ENCODE results near the gene AFF1.
"Not testable (repeated sequence)": the region's sequence is repeated elsewhere in the genome, so short reads cannot be mapped to it uniquely, and the experiment has no call there.

Gene AFF1

DNA sequence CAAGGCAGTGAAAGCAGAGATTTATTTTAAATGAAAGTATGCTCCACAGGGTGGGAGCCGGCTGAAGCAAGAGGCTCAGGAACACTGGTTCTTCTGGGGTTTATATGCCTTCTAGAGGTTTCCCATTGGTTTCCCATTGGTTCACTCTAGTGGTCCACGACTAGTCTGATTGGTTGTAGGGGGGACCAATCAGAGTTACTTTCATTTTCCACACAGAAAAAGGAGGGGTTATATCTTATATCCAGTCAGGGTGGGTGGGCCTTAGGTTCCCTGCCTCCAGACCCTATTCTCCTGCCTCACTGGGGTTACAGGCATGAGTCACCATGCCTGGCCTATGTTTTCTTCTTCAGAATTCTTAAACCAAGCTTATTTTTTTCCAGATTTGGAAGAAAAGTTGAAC lies 184.0 kb downstream of the AFF1 start:
- DNase-seq = no peak

DNA sequence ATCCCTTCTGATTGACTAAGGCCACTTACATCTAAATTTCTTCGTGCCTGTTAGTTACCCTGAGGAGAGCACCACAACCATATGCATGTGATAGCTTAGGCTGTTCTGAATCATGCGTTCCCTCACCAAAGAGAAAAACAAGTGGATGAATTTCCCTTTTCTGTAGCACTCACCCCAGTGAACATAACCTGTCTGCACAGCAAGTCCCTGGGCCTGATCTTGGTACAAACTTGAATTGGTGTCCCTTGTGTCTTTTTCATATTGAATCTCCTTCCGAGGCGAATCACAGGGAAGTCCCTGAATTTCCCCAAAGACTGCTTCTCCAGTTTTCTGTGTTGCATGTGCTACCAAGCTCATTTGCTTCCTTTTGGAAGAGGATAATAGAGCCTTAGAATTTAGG lies 185.2 kb downstream of the AFF1 start:
- no peak for DNase-seq

DNA sequence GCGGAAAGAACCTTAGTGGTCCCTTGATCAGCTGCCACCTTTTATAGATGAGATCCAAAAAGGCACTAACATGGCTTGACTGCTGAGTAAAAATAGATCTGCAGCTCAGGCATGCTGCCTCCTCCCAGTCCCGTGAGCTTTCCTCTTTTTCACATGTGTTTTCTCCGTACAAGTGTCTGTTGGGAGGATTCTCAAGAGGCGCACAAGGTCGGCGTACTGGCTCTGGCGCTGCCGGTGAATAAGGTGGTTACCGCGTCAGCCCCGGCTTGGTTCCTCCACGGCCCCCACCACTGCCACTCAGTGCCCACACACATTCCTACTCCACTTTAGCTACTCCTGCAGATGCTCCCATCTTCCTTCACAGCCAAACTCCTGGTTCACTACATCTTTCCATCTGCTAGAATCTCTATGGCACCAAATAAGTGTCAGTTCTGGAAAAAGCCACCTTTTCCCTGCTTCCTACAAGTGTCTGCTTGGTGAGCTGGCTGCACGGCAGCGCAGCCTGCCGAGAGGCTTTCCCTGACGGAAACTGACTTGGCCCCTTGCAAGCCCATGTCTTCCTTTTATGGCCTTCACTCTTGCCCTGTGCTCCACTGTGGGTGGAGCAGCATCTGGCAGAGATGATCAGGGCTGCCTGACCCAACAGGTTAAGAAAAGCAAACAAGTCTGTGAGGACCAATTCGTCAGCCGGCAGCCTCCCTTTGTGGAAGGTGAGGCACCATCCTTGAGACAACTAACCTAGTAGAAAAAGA lies 185.8 kb downstream of the AFF1 start:
- DNase-seq = no peak

DNA sequence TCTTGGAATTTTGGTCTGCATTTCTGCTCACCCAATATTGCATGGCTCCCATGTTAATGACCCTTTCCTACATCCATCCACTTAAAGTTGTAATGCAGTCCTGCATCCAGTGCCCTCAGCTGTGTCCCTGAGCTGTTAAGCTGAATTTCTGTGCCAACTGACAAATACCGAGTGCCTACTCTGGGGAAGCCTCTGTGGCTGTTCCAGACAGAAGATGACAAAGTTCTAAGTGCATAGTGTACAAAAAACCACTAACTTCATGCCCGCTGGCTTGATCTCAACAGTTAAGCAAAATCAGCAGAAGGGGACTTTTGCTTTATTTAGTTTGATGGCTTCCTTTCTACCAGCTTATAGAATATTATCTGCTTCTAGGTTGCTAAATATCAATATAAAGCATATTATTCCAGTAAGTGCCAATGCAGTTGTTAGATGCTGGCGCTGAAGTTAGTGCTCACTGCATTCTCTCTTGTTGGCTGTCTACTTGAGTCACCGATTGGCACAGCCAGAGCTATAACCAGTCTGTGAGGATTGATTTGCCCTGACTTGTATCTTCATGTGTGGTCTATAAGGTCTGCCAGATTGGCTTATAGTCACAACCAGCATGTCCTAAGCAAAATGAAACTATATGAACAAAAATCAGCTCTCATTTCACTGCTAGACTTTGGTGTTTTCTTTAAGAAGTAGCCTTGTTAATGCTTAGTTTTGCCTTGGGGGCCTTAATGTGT lies 186.7 kb downstream of the AFF1 start:
- no peak for DNase-seq

DNA sequence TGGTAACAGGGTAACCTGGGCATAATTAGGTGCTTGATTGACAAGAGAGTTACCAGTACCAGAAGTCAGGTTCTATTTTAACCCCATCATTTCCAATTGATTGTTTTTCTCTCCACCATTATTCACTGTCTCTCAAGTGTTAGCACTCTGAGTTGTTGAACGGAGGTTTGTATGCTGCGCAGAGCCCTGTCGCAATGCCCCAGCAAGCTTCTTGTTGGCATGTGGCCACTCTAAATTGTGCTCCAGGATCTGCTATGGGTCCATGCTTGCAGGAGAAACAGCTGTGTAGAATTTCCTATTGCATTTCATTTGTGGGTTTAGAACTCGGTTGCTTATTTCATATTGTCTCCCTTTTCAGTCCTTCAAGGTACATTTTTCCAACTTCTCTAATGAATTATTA lies 187.4 kb downstream of the AFF1 start:
- DNase-seq = no peak

DNA sequence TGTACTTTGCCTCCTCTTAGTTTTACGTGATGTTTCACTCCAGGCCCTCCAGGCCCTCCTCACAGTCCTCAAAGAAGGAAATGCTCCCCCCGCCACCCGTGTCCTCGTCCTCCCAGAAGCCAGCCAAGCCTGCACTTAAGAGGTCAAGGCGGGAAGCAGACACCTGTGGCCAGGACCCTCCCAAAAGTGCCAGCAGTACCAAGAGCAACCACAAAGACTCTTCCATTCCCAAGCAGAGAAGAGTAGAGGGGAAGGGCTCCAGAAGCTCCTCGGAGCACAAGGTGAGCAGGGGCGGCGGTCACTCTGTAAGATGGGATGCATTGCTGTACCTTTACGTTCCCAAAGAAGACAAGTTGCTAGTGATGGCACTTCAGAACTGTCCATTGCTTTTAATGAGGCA lies 191.2 kb downstream of the AFF1 start:
- no peak for DNase-seq

DNA sequence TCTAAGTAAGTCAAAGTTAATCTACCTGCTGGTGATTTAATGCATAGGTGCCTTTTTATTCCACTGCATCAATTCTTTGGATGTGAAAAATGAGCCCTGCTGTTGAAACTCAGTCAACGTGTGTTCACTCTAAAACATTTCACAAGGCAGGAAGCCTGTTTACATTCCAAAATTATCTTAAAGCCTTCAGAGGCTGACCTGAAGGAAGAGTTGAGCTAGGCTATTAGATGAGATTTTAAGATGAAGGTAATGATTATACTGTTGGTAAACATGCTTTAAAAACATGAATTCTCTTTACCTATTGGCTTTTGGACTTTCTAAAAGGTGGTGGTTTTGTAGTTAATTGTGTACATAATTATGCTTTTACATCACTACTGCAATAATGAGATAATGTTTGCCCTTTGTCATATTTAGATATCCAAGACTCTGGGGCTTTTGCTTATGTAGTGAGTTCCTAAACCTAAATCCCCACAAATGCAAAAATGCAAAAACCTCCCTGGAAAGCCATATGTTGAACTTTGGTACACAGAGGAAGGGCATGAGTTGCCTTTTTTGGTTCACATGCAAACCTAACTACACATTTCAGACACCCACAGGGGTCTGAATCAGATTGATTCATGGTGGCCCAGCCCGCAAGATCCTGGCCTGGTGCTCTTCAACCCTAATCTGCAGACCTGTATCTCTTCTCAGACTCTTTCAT lies 193.3 kb downstream of the AFF1 start:
- DNase-seq = no peak

DNA sequence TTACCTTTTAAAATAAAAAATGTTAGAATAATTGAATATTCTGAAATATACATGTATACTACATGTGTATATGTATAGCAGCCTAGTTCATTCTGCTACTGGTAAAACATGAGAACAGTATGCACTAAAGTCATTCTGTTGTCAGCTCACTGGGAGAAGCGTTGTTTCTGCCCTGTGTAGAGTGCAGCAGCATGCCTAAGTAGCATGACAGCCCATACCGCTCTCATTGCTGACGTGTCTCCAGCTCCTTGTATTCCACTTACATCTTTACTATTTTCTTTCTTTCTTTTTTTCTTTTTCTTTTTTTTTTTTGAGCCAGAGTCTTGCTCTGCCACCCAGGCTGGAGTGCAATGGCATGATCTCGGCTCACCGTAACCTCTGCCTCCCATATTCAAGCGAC lies 194.9 kb downstream of the AFF1 start:
- DNase-seq = no peak

DNA sequence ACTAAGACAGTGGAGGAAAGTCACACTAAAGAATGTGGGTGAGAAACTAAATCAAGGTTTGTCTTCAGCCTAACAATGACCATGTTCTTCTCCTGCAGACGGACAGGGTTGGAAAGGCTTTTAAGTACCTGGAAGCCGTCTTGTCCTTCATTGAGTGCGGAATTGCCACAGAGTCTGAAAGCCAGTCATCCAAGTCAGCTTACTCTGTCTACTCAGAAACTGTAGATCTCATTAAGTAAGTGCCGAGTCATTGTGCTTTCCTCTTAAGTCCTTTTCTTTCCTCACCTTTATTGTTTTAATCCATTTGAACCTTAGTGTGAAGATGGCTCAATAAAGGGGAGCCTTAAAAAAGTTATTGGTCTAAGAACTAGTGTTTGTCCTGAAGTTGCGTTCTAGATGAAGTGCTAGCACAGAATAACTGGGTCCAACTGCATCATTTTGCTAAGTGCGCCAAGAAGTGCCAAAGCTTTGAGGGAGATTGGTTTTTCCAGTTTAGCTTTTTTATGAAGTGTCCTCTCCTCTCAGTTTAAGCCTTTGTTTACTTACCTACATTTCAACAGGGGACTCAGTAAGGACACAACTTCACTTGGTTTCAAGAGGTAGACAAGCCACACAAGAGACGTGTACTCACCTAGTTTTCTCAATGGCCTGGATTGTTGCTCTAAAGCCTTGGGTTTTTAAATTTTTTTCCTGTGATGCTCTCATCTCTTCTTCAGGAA lies 196.3 kb downstream of the AFF1 start:
- no peak for DNase-seq

DNA sequence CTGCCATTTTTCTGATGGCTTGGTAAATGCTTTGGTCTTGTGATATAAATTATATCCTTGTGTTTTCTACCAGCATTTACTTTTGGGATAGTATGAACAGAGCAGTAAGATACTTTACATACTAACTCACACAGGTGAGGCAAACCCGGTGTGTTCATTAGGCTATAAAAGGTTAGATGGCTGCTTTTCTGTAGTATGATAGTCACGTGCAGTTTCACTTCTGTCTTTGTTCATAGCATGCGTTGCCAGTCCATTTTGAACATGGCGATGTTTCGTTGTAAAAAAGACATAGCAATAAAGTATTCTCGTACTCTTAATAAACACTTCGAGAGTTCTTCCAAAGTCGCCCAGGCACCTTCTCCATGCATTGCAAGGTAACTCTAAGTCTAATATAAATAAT lies 197.2 kb downstream of the AFF1 start:
- DNase-seq = no peak

DNA sequence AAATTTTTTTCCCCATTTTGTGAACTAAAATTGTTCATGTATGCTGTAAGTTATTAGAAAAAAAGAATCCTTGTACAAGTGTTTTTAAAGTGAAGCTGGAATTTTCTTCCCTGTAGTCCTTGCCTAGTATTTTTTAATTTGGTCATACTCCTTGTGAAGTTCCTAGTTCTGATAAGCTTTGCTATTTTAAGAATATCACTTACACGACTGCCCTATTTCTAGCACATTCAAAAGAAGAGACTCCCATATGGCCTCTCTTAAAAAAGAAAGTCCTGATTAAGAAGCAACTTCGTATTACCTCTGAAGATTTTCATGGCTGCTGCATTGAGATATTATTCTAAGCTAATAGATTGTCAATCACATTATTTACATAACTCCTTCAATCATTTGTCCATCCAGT lies 198.4 kb downstream of the AFF1 start:
- no peak for DNase-seq

DNA sequence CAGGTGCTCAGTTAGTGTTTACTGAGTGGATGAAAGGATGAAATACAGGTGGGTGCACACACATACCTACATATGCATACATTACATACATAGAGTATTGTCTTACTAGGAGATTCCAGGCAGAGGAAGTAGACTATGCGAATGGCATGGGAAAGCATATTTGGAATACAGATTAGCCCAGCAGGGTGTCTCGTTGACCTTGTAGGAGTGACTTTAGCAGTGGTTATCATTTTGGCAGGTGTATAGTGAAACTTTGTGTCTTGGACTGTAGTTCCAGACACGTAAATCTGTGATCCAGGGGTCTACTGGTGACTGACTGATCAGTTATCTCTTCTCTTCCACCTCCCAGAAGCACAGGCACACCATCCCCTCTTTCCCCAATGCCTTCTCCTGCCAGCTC lies 199.3 kb downstream of the AFF1 start:
- DNase-seq = no peak

DNA sequence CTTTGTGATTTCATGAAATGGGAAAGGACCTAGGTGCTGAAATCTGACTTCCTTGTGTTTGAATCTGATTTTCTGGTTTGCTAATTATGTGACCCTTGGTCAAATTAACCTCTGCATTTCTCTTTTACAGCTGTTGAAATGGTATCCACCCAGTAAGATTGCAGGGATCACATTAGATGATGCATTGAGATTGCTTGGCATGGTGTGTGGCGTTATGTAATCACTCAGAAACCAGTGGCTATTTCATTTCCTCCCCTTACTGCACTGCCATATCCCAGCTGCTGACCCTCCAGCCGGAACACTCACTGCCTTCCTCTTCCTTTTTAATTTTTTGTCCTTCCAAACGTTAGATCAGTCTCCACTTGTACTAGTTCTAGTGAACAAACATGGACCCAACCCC lies 206.6 kb downstream of the AFF1 start:
- DNase-seq = no peak

DNA sequence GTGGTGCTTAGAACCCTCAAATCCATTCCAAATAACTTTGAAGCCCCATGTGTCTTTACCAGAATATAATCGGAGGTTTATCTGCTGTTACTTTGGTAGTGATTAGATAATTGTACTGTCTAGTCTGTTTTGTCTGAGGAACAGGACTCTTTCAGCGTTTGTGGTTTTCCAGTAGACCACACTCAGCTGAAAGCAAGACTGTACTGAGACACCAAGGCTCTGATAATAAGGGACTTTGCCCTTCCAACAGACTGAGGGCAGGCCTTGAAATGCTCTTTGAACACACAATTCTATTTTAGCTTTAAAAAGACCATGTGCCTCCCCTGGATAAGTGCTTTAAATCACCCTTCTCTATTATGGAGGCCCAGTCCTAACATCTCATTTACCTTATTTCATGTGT lies 209.5 kb downstream of the AFF1 start:
- DNase-seq = no peak

DNA sequence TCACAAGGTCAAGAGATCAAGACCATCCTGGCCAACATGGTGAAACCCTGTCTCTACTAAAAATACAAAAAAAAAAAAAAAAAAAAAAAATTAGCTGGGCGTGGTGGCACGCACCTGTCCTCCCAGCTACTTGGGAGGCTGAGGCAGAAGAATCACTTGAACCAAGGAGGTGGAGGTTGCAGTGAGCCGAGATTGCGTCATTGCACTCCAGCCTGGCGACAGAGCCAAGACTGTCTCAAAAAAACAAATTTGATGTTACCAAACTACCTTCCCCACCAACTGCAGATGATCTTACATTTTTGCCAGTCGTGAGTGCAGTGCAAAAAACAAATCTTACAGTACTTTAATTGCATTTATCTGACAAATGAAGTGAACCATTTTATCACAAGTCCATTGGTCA lies 211.1 kb downstream of the AFF1 start:
- DNase-seq = not testable (repeated sequence)

DNA sequence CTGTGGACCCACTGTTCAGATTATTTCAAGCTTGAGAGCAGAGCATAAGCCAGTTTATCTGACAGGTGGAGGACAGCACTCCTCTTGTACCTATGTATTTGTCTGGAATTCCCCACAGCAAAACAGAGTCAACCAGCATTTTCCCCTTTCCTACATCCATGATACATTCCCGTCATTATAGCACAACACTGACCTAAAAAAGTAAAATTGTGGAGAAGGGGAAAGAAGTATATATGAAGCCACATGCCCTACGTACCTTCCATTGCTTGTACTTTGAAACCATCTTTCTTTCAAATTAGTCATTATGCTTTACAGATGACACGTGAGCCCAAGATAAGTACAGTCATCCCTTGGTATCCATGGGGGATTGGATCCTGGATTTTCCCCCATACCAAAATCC lies 212.3 kb downstream of the AFF1 start:
- DNase-seq = no peak

DNA sequence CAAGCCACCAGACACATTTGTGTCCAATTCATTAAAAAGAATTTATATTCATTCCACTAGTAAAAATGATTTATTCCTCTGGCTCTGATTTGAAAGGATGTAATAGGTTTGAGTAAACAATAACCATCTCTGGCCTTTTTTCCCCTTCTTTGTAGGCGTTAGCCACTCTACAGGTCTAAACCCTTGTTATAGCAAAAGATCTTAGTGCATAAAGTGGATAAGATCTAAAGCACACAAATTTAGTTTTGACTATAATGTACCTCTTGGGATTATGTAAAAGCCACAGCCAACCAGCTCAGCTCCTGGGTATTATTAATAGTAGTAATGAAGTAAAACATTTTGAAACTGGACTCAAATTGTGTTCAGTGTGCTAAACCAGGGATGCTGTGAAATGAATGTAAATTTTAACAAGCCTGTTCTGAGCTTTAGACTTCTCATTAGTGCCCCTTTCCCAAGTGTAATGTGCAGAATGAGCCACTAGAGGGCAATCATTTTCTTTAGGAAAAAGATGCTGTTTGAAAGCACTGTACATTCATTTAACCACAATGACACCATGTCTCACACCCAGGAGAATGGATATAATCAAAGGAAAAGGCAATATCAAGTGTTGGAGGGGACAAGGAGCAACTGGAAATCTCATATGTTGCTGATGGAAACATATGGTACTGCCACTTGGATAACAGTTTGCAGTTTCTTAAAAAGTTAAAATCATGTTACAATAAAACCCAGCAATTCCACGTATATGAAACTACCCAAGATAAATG lies 215.9 kb downstream of the AFF1 start:
- peak; percentile 10 for DNase-seq

DNA sequence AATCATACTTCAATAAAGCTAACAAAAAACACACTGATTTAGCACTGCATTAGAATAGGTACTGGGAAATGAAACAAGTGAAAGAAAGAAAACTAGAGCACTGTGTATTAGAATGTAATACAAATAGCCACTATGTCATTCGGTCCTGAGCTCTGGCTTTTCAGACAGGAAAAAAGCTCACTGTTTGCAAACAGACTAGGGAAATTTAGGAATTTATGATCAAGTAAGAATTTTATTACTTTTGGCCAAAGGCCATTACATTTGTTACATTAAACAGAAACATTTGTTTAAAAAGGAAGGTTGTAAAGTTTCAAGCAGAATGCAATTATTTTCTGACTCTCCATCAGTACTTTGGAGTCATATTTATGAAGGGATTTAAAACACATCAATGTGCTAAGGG lies 216.9 kb downstream of the AFF1 start:
- DNase-seq = no peak

DNA sequence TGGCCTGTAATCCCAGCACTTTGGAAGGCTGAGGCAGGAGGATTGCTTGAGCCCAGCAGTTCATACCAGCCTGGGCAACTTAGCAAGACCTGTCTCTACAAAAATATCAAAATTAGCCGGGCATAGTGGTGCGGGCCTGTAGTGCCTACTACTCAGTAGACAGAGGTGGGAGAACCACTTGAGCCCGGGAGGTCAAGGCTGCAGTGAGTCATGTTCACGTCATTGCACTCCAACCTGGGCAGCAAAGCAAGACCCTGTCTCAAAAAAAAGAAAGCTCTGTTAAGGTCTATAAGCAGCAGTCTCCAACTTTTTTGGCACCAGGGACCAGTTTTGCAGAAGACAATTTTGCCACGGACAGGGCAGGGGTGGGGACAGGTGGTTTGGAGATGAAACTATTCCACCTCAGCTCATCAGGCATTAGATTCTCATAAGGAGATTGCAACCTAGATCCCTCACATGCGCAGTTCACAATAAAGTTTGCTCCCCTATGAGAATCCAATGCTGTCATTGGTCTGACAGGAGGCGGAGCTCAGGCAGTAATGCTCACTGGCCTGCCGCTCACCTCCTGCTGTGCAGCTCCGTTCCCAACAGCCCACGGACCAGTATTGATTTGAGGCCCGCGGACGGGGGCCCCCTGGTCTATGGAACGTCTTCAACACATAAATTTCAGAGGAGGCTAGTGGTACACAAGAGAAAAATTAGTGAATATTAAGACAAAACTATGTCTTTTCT lies 217.7 kb downstream of the AFF1 start:
- DNase-seq = no peak

DNA sequence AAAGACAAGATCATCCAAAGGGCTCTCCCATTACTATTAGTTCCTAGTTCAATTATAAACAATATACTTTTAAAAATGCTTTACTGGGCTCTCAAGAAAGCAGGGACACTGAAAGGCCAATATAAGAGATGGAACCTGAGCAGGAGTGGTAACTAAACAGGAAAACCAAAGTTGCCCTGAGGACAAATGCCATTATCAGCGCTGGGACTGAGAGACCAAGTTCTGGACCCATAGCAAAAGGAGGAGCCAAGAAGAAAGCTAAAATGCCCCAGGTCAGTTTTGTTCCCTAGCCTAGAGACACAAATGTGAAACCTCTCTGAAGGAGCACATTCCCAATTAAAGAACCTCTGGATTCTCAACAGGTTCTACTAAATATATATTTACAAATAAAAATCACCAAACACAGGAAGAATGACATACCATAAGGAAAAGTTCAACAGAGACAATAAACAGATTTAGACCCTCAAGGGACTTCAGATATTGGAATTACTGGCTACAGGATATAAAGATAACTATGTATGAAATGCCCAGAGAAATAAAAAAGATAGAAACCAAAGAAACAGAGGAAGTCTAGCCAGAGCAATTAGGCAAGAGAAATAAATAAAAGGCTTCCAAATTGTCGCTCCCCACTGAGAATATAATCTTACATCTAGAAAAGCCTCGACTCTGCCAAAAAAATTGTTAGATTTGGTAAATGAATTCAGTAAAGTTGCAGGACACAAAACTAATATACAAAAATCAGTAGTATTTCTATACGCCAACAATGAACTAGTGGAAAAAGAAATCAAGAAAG lies 218.5 kb downstream of the AFF1 start:
- DNase-seq = no peak

DNA sequence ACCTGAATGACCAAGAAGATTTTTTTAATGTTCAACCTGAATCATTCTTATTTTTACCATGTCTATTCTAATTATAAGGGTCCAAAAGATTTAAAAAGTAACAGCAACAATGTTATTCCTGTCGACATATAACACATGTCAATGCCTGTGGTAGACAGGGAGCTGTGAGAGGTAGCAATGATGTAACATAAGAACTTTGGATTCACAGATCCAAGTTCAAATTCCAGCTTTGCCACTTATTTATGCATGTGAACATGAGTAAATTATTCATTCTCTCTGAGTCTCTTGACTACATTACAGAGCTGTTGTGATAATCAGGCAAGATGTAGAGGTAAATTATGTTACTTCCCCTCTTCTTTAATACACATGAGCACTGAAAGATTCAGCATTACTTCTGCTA lies 231.1 kb downstream of the AFF1 start:
- no peak for DNase-seq

Data from NCI-H1436 treated with DMSO at 0.1 percent for 48 hours (cell line).